Left ventricle myocardium superior (tissue), 1 donor: ENCODE data around the gene LDLRAD4. TPM values are rescaled to one million over a fixed set of nuclear protein-coding genes. Genes with fewer than 3 reads are reported as not detected.

ENCODE experiments used
- ATAC-seq: fragments of 200-7000 bp; cut with Tn5 transposase; one replicate; pipeline ENCODE4 v1.9.1; 2020; ENCODE audit warnings: mild to moderate bottlenecking, moderate library complexity
- DNase-seq: peaks from one replicate; pipeline ENCODE4 v3.0.0-alpha.2; 2020
- intact Hi-C: fragments of 100-400 bp; cut with micrococcal nuclease; formaldehyde crosslinking; loops from one replicate; pipeline ENCODE4 v1.11.0; 2022
- total RNA-seq: library from RNA; stranded (reverse); fragmentation: NEBNext Ultra II Directional; extraction: Animal tissue kit (Norgen Biotek cat#: 25700); gene quantifications from one replicate; pipeline ENCODE4 v1.2.1, GENCODE V29; 2021
- donor health status: DM: no; HTN: yes; CAD: no; lungs with severe emphysema.

LDLRAD4 gene
- total RNA-seq, 1 donor from 2014 or later, result 26.0 TPM

DNA sequence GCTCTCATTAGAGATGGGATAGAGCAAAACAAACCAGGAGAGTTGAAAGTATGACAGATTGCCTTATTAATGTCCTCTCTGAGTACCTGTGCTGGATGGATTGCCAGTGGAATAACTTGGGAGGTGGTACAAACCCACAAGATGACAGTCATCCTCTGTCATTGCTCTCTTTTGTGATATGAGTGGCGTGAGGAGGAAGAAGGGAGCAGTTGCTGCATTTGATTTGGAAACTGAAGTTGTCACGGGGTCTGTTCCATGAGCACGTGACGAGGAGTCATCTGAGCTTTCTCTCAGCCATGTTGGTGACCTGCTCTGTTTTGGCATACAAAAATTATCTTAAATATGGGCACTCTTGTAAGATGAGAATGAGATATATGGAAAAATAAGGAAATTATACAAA, 302.9 kb downstream of the LDLRAD4 start:
- DNase-seq (no peak), ATAC-seq (no peak)
- intact Hi-C loops, result no loop called here

DNA sequence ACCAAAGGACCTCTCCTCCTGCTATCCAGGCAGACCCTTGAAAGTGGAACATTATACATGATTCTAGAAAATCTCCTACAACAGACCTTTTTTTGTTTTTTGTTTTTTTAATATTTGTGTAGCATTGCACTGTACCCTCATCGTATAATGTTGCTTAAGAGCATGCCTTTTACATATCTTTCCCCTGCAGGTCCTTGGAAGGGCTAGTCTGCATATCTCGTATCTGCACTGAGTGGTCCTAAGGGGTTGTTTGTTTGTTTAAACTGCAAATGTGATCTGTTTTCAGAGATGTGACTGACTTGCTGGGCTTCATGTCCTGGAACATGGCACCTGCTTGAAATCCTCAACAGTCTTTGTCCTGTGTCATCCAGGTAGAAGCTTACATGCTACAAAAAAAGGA, 303.7 kb downstream of the LDLRAD4 start:
- intact Hi-C loops, result no loop called here
- DNase-seq (no peak), ATAC-seq (no peak)

DNA sequence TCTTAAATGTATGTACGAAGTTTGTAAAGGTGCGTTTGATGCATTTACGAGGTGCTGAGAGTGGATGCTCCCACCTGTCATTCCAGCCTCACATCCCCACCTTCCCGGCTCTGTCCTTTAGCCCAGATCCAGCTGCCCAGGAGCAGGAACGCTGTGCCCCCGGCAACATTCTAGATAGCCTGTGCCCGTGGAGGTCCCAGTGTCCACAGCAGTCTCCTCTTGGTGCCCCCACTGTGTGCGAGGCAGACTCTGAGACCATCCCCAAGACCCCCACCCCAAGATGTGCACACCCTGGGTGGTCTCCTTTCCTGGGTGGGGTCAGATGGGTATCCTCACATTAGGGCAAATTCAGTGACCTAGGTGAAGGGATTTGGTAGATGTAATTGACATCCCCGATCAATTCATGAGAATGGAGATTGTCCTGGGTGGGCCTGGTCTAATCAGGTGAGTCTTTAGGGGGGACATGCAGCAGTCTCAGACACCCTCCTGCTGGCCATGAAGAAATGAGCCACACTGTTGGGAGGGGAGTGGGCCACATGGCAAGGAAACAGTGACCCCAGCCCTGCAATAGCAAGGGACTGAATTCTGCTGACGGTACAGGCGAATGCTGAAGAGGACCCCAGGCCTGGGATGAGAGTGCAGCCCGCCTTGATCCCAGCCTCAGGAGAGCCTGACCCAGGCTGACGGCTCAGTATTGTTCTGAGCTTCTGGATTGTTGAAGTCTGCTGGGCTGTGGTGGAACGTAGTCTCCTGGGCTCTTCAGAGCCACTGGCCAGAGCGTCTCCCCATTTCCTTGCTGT, 304.5 kb downstream of the LDLRAD4 start:
- intact Hi-C loops, result no loop called here
- DNase-seq (no peak), ATAC-seq (no peak)

DNA sequence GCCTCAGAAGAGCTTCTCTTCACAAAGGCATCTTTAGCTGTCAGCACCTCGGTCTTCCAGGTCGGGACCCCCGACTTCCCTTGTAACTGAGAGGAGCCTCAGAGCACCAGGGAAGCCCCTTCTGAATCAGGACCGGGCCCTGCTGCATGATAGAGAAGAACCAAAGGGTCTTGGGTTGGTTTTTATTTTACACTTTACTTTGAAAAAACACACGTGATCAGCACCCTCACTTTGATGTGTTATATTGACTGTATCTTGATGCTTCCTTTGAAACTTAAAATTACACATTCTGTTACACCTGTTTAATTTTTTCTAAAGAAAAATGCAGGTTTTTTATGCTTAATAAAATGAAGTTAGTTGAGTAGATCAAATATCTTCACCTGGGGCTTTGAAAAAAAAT, 305.5 kb downstream of the LDLRAD4 start:
- DNase-seq (no peak), ATAC-seq (no peak)
- intact Hi-C loops, result no loop called here

DNA sequence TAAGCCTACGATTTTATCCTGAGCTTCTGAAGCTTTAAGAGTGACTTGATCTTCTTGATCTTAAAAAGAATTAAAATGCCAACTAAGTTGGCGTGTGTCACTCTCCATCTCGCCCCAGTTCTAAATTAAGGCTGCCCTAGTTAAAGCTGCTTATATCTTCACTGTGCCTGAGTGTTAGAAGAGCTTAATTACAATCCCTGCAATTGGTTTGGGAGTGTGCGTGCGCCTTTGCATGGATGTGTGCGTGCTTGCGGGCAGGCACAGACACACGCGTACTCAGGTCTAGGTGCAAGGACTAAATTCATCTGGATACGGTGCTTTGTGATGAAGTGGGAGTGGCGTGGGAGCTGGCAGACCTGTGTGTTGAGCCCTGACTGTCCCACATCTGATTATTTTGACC, 306.3 kb downstream of the LDLRAD4 start:
- ATAC-seq (no peak), DNase-seq (no peak)
- intact Hi-C loops, result no loop called here

DNA sequence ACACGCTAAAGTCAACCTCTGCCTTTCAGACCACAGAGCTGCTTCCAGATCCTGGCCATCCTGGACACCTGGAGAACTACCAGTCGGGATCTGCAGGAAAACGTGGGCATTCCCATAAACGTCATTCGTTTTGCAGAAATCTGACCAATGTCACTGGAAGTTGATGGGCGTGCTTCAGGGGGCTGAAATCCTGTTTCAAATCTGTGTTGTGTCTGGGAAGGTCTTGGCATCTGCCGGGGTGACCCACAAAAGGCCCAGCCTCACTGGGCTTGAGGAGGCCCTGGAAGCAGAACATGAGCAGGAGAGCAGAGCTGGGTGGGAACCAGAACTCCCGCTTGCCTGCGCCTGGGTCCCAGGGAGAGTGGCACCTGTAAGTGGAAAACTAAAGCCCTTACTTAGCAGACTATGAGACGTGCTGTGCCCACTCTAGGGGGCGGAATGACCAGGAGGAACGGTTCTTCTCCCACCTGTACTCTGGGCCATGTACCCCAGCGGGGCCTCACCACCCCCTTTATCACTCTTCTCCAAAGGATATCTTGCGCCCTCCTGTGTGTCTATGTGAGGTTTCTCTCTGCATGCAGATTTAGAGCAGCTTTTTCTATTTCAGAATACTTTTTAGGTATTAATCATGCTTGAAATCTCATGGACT, 306.9 kb downstream of the LDLRAD4 start:
- no peak for ATAC-seq
- no peak for DNase-seq
- intact Hi-C loops, result no loop called here

DNA sequence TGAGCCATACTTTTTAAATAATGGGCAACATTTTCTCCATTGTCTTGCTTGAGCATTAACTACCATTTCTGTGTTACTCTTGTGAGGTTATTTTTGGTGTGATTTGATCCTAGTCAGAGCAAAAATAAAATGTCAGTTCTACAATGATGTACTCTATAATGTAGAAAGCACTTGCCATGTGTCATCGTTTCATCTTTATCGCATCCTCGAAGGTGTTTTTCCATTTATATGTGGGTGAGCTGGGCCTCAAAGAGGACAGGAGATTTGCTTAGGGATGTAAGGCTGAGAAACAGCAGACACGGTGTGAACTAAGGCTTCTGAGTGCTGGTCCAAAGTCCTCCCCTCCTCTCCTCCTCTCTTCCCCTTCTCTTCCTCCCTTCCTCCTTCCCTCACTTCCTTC, 308.0 kb downstream of the LDLRAD4 start:
- no peak for ATAC-seq
- intact Hi-C loops, result no loop called here
- no peak for DNase-seq

DNA sequence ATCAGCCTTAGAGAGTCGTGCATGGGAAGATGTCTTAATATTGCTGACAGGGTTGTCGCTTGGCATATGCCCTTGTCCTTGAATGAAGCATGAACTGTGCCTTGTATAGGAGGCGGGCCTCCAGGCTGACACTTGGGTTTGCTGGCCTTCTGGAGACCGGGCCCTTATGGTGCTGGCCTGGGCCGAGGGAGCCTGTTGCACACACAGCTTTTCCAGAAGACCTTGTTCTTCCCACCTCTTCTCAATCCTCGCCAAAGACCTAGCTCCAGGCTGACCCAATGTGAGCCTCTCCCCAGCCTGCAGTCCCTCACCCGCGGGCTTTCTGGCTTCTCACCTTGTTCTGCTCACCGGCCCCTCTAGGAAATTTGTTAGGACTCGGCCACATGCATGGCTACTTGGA, 308.7 kb downstream of the LDLRAD4 start:
- intact Hi-C loops, result no loop called here
- ATAC-seq, result no peak
- no peak for DNase-seq

DNA sequence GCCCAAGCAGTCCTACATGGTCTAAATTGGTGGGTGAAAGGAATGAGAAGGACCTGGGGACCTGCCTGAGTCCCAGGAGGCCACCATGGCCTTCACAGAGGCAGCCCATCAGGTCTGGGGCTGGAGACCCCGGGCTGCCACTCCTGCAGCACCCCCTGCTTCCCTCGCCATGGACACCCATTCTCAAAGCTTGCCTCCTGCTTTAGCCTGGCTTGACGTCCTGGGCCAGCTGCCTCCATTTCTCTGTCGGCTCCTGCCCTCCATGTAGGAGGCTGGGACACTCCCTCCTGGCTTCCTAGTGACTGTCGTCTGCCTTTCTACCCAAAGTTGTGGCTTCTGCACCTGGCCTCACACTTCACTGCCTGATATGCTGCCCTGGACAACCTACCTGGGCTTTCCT, 309.2 kb downstream of the LDLRAD4 start:
- intact Hi-C loops, result no loop called here
- DNase-seq (no peak), ATAC-seq (no peak)

DNA sequence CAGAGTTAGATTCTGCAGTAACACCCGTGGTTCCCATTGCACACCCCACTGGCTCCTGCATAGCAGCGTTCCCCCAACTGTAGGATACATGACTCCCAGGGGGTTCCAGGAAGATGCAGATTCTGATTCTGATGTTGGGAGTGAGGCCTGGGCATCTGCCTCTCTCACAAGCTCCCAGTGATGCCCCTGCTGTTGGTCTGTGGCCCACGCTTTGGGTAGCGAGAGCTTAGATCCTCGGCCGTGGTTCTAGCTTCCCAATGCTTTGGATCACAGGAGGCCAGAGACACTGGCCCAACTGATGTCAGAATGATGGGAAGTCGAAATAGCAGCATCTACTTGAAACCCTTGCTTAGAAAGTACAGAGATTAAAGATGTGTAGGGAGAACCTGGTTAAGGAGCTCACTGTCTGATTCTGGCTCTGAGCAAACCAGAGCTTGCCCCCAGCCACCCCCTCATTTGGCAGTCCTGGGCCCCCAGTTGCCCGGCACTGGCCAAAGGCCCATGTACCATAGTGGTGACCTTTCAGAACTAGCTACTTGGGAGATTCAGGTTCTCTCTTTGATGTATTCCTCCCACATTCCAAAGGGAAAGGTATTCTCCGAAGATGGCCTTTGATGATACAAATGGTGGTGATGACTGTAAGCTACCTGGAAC, 310.3 kb downstream of the LDLRAD4 start:
- DNase-seq (no peak), ATAC-seq (no peak)
- intact Hi-C loops, result no loop called here

DNA sequence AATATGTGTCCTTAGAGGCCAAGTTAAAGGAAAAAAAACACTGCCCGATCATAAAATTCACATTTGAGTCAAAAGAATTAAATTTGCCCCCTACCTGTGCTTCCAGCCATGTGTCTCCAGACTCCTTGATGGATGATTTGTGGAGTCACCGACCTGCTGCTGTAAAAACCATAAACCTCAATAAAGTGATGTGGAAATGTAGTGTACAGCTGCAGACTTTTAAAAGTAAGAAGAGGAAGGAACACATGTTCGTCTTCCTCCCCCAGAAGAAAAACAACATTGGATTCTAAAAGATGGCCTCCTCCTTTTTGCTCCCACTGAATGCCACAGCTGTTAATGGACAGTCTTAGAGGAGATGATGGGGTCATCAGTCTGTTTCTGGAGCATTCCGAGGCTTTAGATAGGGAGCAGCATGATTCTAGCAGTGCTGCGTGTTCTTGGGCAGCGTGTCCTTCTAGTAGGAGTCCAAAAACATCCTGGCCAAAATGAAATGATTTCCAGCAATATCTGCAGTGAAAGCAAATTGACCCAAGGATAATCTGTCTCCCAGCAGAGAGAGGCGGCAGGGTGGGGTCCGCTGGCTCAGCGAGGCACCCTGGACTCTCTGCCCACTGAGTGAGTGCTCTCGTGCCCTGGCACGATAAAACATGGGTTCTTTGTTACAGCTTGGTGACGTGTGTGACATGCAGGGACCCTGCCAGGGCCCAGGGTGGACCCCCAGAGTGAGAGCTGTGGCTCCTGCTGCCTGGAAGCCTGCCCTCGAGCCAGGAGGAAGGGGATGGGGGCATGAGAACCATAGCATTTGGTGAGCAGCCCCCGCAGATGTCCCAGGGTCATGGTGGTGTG, 311.7 kb downstream of the LDLRAD4 start:
- ATAC-seq (peak; percentile 24), DNase-seq (no peak)
- intact Hi-C loops, result loop anchor here (5.0 kb wide), 1 partner anchor 313 kb away; the partner anchor contains the start of gene LDLRAD4

DNA sequence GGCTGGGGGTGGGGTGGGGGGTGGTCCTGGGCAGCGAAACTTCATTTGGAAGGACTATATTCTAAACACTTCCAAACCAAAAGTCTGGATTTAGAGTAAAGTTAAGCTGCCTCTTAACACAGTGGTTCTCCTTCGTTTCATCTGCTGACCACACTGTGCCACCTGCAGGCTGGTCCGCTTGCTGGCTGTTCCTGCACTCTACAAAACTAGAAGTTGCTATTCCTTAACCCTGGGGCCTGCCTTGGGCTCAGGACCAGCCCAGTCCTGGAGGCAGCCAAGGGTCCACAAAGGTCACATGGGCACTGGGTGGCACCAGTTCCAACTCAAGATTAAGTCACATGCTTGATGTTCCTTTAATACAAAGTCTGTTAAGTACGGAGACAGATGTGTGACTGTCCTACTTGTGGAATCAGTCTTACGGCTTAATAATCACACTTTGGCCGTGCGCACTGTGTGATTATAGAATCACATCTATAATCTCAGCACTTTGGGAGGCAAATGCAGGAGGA, 312.4 kb downstream of the LDLRAD4 start:
- ATAC-seq (peak; percentile 92), DNase-seq (peak; percentile 78)
- intact Hi-C loops, result loop anchor here (5.0 kb wide), 1 partner anchor 314 kb away; the partner anchor contains the start of gene LDLRAD4

DNA sequence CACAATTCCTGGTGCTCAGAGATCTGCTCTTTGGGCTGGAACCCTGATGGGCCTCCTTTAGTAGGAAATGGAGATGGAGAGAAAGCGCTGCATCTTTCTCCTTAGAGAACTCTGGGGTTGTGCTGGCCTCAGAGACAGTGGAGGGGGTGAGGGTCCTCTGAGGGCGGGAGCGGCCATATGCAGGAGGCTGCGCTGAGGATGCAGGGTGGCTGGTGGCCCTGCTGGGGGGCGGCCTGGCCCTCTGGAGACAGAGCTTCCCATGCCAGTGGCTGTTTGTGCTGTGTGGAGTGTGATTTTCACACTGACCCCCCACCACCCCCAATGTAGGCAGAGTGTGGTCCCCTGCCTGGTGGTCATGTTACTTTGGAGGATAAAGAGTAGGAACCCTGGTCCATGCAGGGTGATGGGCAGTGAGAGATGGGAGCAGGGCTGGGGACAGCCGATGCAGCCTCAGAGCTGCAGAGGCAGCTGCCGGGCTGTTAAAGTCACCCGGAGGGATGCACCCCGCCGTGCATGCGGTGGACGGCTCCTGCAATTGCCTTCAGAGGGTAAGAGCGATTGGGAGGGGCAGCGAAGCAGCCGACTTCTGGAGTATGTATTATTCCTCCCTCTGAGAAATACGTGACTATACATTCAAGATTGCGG, 313.2 kb downstream of the LDLRAD4 start:
- DNase-seq (no peak), ATAC-seq (no peak)
- intact Hi-C loops, result loop anchor here (5.0 kb wide), 1 partner anchor 315 kb away; the partner anchor contains the start of gene LDLRAD4

DNA sequence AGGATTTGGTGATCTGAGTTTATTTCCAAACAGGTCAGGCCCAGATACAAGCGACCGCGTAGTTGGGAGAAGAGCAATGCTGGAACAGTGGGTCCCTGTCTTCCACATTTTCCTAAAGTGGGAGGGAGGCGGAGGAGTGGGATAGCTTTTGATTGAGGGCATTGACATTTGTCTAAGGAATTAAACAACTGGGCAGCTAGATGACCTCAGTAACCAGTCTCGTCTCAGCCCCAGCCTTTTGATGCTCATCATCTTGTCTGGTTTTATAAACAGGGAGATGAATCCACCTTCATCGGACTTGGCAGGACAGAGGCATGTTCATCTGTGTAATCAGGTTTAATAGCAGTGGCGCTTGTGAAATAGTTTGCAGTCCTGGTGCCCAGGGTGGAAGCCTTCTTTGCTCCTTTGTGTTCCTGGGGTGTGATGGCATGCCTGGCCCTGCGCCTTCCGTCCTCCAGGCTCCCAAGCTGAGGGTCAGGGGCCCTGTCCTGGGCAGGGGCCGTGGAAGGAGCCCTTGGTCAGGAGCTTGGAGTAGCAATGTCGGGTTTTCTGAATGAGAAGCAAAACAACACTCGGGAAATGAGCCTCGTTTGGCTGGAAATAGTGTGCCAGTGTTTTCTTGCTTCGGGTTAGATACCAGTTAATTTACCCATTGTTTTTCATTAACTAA, 314.0 kb downstream of the LDLRAD4 start:
- no peak for ATAC-seq
- DNase-seq, result no peak

DNA sequence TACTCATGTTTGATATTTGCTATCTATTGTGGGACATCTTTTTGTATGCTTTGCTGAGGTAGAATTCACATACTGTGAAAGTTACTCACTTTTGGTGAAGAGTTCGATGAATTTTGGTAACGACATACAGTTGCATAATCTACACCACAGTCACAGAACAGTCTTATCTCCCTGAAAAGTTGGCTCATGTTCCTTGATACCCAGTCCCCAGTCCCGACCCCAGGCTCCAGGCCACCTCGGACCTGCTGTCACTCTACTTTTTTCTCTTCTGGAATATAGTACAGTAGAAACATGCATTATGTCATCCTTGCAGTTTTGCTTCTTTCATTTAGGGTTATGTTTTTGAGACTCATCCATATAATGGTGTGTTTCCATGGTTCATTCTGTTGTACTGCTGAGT, 316.1 kb downstream of the LDLRAD4 start:
- ATAC-seq (no peak), DNase-seq (no peak)
- intact Hi-C loops, result loop anchor here (5.0 kb wide), 1 partner anchor 317 kb away; the partner anchor contains the start of gene LDLRAD4

More for the DNA sequence above, 314.0 kb downstream of the LDLRAD4 start:
- intact Hi-C loops, result loop anchor here (5.0 kb wide), 1 partner anchor 315 kb away; the partner anchor contains the start of gene LDLRAD4

DNA sequence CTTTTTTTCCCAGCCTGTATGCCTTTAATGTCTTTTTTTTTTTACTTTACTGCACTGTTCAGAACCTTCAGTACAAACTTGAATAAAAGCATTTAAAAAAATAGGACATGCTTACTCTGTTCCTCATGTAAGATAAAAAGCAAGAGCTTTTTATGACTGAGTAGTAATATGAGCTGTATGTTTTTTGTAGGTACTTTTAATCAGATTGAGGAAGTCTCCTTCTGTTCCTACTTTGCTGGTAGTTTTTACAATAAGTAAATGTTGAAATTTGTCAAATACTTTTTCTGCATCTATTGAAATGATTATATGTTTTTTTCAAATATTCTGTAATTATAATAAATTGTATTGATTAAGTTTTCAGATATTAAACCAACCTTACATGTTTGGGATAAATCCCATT, 318.0 kb downstream of the LDLRAD4 start:
- ATAC-seq (no peak), DNase-seq (no peak)
- intact Hi-C loops, result no loop called here

DNA sequence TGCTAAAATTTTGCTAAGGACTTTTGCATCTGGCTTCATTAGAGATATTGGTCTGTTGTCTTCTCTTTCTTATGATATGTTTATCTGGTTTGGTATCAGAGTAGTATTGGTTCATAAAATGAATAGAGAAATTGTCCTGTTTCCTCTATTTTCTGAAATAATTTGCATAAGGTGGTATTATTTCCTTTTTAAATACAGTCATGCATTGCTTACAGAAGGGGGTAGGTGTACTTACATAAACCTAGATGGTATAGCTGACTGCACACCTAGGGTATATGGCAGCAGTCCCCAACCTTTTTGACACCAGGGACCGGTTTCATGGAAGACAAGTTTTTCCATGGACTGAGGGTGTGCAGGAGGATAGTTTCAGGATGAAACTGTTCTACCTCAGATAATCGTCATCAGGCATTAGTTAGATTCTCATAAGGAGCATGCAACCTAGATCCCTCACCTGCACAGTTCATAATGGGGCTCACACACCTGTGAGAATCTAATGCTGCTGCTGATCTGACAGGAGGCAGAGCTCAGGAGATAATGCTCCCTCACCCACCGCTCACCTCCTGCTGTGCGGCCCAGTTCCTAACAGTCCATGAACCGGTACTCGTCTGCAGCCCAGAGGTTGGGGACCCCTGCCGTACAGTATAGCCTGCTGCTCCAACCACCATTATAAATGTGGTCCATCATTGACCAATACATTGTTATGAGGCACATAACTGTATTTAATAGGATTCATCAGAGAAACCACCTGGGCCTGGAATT, 318.6 kb downstream of the LDLRAD4 start:
- ATAC-seq (no peak), DNase-seq (no peak)
- intact Hi-C loops, result no loop called here
